NCI-H2081 treated with DMSO at 0.1 percent for 48 hours (cell line): ENCODE measurements around the gene CMTM1.

Source experiments
- DNase-seq: peaks from one replicate; lab custom pipeline; 2025; lab: John Stamatoyannopoulos, UW

CMTM1 gene, protein sequence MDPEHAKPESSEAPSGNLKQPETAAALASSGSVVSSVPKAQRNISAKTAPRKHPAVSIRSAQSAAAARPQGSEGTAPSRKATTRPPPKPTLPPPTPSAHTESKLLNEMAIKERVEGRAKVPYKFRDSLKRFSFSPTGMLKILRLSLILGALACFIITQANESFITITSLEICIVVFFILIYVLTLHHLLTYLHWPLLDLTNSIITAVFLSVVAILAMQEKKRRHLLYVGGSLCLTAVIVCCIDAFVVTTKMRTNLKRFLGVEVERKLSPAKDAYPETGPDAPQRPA

GRCh38 chr16:66566051-66566901, at the start of gene CMTM1:
TSS of gene CMTM1 (plus strand) at chr16:66566439. CDS start at chr16:66566514, 75 bp downstream.
- DNase-seq: no peak

GRCh38 chr16:66516509-66516807, 49.8 kb upstream of the CMTM1 start:
- DNase-seq: no peak

DNA sequence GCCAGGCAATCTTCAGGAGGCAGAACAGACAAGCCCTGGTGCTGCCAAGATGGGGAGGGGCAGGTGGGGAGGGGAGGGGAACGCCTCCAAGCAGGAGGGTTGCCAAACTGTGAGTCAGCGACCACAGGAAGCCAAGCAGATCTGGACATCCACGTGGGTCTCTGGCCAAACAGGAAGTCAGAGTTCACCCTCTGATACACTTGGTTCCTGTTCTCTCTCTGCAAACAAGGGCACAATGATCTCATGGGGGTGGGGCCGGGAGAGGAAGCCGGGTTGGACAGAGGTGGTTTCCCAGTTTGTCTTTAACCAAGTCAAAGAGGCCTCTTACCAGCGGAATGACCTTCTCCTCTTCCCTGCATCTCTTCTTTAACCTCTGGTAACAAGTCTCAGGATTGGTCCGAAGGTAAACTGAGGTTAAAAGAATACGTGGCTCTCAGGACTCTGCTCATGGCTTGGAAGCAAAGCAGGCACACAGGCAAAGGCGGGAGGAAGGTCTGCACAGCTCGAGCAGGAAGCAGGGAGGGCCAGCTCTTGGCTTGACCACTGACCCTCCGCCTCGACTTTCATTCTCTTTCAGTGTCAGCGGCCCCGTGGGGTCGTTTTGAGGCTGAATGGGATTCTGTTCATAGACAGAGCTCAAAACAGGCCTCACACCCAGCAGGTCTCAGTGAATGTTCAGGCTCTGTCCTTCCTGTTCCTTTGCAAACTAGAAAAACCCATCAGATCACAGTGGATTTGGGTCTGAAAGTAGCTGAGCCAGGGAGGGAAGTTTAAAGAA, 49.2 kb upstream of the CMTM1 start:
- no peak for DNase-seq

GRCh38 chr16:66517586-66518263, 48.5 kb upstream of the CMTM1 start:
- DNase-seq: no peak

DNA sequence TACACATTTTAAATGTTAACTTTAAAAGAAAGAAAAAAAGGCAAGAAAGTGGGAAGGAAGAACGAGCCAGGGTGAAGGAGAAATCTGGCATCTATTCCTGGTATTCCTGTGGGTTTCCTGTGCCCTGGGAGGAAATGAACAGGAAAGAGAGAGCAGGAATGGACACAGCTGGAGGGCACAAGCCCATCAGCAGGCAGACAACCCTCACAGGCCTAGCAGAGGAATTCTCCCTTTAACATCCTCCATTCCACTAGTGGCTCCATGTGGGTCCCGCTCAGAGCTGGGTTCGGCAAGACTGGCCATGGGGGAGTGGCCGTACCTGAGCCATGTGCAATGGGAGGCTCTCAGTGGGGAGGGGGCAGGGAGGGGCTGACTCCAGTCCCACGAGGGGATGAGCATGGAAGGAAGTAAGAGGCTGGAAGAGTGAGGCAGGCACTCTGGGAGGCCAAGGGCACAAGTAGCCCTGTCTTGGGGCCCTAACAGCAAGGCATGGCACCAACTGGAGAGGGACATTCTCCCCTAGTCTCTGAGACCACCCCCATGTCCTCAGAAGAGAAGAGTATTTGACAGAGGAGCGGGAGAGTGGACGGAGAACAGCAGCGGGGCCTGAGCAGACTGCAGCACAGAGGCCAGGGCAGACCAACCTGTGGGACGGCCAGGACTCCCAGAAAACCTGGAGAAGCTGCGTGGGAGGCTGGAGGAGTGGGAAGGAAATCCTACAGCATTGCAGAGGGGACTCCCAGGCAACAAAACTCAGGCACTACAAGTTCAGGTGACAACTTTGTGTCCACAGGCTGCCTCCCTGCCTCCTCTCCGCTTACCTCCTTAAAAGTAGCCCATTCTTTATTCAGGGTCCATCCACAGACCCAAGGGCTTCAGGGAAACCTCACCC, 46.5 kb upstream of the CMTM1 start:
- no peak for DNase-seq

DNA sequence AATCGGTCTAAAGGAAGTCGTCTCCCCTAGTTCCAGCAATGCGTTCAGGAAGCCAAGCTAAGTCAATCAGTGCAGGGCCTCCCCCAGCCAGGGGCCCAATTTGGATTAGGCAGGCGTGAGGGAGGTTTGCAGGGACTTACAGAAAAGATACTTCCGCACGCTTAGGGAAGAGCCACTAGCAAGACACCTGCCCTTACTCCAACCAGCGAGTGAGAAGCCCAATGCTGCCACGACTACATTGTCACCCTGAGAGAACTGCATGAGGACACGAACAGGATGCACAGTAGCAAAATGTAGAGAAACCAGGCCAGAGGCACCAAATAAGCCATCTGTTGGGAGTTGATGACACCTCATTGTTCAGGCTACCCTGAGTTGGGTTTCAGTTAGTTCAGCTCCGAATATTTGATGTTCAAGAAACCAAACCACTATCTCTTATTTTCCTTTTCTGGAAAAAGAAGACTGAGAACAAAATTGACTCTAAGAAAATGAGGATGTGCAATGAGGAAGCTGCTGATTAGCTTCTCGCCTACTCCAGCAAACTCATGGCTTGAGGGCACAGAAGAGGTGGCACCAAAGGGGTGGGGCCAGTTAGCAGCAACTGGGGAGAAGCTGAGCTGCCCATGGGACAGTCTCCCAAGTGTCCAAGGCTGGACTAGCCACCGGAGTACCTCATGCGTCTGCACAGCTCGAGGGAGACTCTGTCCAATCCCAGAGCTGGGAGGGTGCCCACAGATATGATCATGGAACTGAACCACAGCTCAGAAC, 45.7 kb upstream of the CMTM1 start:
- no peak for DNase-seq

- no peak for DNase-seq
These were observed 45.0 kb upstream of the CMTM1 start for GRCh38 chr16:66521252-66521713.

DNA sequence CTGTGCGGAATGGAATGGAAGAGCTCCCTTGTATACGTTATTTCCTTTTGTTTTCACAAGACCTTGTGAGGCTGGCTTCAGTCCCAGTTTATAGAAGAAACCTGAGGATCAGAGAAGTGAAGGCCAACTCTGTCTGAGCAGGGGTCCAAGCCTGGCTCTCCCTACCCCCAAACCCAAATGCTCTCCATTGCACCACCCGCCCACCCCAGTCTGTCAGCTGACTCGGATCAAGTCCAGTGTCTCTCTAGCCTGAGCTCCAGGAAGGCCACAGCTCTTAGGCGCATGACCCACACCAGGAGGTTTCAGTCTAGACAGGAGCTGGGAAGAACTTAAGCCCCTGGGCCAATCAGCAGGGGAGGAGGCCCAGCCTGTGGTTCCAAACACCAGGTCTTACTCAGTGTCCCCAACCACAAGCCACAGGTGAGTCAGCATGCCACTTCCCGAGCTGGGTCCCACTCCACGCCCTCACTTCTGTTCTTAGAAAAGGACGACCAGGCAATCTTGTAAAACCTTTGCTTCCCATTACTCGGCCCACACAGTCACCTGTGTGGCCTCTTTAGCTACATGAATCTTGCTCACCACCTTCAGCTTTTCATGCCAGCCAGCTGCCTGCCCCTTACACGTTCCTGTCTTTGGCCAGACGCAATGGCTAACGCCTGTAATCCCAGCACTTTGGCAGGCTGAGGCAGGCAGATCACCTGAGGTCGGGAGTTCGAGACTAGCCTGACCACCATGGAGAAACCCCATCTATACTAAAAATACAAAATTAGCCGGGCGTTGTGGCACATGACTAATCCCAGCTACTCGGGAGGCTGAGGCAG, 44.1 kb upstream of the CMTM1 start:
- DNase-seq: no peak

GRCh38 chr16:66522816-66523590, 43.2 kb upstream of the CMTM1 start:
- DNase-seq: no peak

DNA sequence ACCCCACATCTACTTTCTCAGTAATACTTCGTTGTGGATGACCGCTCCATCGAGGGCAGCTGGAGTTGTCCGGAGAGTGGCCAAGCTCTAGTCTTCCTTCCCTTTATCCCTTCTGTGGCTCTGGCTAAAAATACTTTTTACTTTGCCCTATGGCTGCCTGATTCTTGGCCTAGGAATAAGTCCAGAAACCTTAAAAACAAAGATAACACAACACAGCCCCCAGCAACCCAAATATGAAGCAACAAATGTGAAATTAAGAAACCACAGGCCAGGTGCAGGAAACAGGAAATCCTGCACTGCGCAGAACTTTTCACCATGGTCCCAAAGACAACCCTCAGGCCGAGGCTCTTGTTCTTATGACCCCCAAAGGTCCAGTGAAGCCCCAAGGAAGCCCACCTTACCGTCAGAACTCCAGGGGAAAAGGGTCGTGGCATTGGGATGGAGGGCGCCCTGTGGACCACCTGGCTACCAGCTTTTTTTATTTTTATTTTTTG, 42.3 kb upstream of the CMTM1 start:
- no peak for DNase-seq

- no peak for DNase-seq
These were observed 41.6 kb upstream of the CMTM1 start for GRCh38 chr16:66524601-66525164.

DNA sequence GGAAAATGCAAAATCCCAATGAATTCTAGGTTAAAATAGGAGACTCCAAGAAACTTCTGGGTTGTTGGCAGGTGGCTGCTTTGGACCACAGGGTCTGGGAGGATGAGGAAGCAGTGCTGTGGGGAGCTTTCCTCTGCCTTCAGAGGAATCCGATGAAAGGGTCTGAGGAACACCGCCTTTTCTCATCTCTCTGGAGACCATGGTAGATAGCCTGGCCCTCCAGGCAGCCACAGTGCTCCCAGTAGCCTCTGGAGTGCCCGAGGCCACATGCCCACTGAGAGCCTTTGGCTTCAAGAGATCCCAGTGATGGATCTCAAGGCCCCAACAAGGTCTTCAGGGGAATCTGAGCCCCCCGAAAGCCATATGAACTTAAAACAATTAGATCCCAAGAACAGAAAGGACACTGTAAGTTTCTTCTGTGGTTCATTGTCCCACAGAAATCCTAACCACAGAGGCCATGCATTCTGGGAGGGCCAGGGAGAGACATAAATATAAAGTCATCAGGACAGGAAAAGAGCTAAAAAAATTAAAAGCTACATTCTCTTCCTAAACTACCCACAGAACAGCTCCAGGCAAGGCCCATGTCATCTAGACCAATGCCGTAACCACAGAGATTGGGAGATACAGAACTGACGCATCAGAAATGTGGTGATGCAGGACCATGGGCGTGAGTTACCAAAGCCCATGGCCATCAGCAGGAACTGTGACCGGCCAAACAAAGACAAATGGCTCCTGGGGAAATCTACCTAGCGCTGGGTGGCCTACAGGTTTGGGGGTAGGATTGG, 40.7 kb upstream of the CMTM1 start:
- DNase-seq: no peak

DNA sequence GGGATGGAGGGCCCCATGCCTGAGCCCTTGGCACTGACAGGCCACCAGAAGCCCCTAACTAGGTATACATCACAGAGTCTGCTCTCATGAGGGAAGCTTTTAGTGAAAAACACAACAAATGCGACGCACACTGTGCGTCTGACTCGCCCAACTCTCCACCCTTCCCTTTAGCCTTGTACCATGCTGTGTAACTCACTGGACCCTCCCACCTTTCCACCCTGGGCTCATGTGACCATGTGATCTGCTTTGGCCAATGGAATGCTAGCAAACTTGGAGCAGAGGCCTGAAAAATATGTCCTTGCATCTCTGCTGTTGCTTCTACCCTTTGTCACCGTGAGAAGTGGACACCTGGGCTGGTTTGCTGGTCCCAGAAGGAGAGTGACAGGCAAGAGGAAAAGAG, 37.9 kb upstream of the CMTM1 start:
- no peak for DNase-seq

GRCh38 chr16:66529475-66529874, 36.8 kb upstream of the CMTM1 start:
- no peak for DNase-seq

DNA sequence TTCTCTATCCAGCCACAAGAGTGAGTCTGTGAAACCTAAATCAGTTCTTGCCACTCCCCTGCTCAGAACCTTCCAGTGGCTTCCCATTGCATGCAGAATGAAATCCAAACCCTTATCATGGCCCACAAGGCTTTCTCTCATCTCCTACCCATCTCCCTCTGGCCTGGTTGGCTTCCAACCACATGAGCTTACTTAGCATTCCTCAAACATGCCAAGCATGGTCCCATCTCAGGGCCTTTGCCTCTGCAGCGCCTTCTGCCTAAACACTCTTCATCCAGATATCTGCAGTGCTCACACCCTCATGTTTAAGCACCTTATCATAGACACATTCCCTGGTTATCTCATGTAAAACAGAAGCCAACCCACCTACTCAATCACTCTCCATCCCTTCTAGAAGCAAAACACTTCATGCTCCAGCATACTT, 31.9 kb upstream of the CMTM1 start:
- DNase-seq: no peak

DNA sequence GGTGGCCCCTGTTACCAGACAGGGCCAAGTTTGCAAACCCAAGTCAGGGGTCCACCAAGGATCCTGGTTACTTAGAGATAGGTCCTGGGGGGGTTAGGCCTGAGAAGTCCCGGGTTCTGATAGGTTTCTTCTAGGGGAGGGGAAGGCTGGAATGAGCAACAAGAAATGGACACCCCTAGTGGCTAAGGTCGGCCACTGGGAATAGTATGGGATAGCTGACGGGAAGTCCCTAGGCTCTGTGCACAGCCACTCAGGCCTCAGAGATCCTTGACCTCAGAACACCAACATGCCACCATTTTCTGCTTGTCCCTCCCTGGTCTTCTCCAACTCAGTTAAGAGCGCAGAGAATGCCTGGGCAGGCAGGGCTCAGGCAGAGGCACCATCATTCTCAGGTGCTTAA, 29.7 kb upstream of the CMTM1 start:
- no peak for DNase-seq

GRCh38 chr16:66537236-66537635, 29.0 kb upstream of the CMTM1 start:
- no peak for DNase-seq
